ENCODE measurements around the gene DERA.

DNA sequence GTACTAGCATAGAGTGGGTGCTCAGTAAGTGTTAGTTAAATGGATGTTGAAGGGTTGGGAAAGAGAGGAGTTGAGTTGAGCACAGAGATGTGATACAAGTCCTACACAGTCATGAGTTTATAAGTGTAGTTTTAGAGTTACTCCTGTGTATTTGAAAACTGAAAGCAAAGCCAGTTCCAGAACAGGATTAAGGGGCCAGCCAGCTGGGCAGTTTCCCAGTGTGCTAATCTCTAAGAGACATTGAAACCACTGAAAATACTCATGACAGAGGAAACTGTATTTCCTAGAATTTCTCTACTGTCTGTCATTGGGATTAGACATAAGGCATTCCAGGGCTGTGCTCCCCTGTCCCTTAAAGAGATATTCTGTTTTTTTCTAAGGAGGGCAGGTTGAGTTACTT is 101.0 kb downstream of the DERA start:
- no peak for TF ChIP-seq SUZ12 (IDR thresholded peaks at IDR 0.05; ENCODE audit: extremely low read depth, insufficient read depth, insufficient read length)
- TF ChIP-seq YY1 (IDR thresholded peaks at IDR 0.05; ENCODE audit: insufficient read depth, insufficient read length), result no peak
- no peak for TF ChIP-seq ZNF274 (IDR thresholded peaks at IDR 0.05; ENCODE audit: low read depth, low read length)

Measured in NT2/D1 (cell line).